H1 (cell line): ENCODE measurements around the gene PLTP. TPM values are rescaled to one million over a fixed set of nuclear protein-coding genes. Genes with fewer than 3 reads are reported as not detected.

Experiments used
- CTCF ChIA-PET: fragments of 300-600 bp; sonication (Branson Sonifier 250); formaldehyde crosslinking; loops from one replicate; lab custom pipeline; 2021; ENCODE audit not compliant: partially characterized antibody; lab: Charles Lee
- POLR2A ChIA-PET: fragments of 300-600 bp; sonication (Branson Sonifier 250); formaldehyde crosslinking; loops from one replicate; lab custom pipeline; 2021; ENCODE audit warnings: inconsistent platforms; ENCODE audit not compliant: partially characterized antibody; lab: Charles Lee
- DNase-seq, 2 experiments: peaks; one replicate each; pipeline versions ENCODE4 v3.0.0 to v3.0.0-alpha.2; 2010 to 2022; ENCODE audit warnings: low spot score in 2 of 2, low read depth in 1 of 2, mixed read lengths in 1 of 2
- FAIRE-seq: peaks from 2 replicates; lab custom pipeline; 2011; peaks lifted over from hg19 to GRCh38; lab: Jason Lieb, UNC
- H2AFZ ChIP-seq: 2 replicates; pipeline ENCODE4 v1.8.1; 2012; ENCODE audit warnings: low read length, inconsistent platforms
- H2AK5ac ChIP-seq: 2 replicates; pipeline ENCODE4 v1.6.1; 2013; ENCODE audit warnings: low read depth, low read length
- H2BK120ac ChIP-seq: replicated peaks from 2 replicates; pipeline ENCODE3; 2013; ENCODE audit warnings: low read depth, low read length, inconsistent platforms
- H2BK12ac ChIP-seq: 2 replicates; pipeline ENCODE4 v1.6.1; 2013; ENCODE audit warnings: low read depth, low read length
- H2BK15ac ChIP-seq: 2 replicates; pipeline ENCODE4 v1.6.1; 2013; ENCODE audit warnings: low read length
- H2BK20ac ChIP-seq: 2 replicates; pipeline ENCODE4 v1.6.1; 2013; ENCODE audit warnings: low read length
- H2BK5ac ChIP-seq: 2 replicates; pipeline ENCODE4 v1.6.1; 2013; ENCODE audit warnings: low read depth, low read length
- H3K14ac ChIP-seq: 2 replicates; pipeline ENCODE4 v1.6.1; 2013; ENCODE audit warnings: inconsistent platforms; ENCODE audit not compliant: insufficient read length
- H3K18ac ChIP-seq: 2 replicates; pipeline ENCODE4 v1.6.1; 2013; ENCODE audit warnings: low read length; ENCODE audit errors: extremely low read depth
- H3K23ac ChIP-seq: 2 replicates; pipeline ENCODE4 v1.6.1; 2013; ENCODE audit warnings: inconsistent platforms; ENCODE audit not compliant: insufficient read length
- H3K23me2 ChIP-seq: 2 replicates; pipeline ENCODE4 v1.6.1; 2013; ENCODE audit warnings: low read depth, low read length
- H3K27ac ChIP-seq: 2 replicates; pipeline ENCODE4 v1.6.1; 2011; ENCODE audit warnings: low read depth, low read length, inconsistent platforms
- H3K27me3 ChIP-seq, 4 experiments: replicated peaks in 1 of 4; 1 replicate in 1 of 4; 2 replicates in 3 of 4; pipeline versions ENCODE4 v1.6.1 to v1.8.1; 2011 to 2013; ENCODE audit warnings: low read length in 3 of 4, mild to moderate bottlenecking in 3 of 4, inconsistent platforms in 2 of 4, mixed read lengths in 2 of 4, moderate library complexity in 1 of 4; ENCODE audit not compliant: control insufficient read depth in 3 of 4, insufficient read depth in 3 of 4; ENCODE audit errors: extremely low read depth in 1 of 4
- H3K36me3 ChIP-seq, 4 experiments: 2 replicates each; pipeline versions ENCODE4 v1.6.1 to v1.8.1; 2011 to 2013; ENCODE audit warnings: mild to moderate bottlenecking in 4 of 4, low read length in 3 of 4, moderate library complexity in 2 of 4, control low read depth in 1 of 4, inconsistent platforms in 1 of 4; ENCODE audit not compliant: insufficient read depth in 4 of 4, control insufficient read depth in 2 of 4
- H3K4ac ChIP-seq: replicated peaks from 2 replicates; pipeline ENCODE3; 2013; ENCODE audit warnings: low read length, low read depth, mixed read lengths, inconsistent platforms; ENCODE audit not compliant: insufficient read length
- H3K4me1 ChIP-seq, 4 experiments: replicated peaks in 1 of 4; 1 replicate in 1 of 4; 2 replicates in 3 of 4; pipeline versions ENCODE4 v1.6.1 to v1.8.1; 2011 to 2013; ENCODE audit warnings: low read length in 3 of 4, inconsistent platforms in 2 of 4, mixed read lengths in 1 of 4; ENCODE audit not compliant: insufficient read depth in 4 of 4, control insufficient read depth in 3 of 4
- H3K4me2 ChIP-seq, 2 experiments: 2 replicates each; pipeline versions ENCODE4 v1.6.1 to v1.8.1; 2011 to 2013; ENCODE audit warnings: low read depth in 2 of 2, low read length in 2 of 2, control low read depth in 1 of 2, inconsistent platforms in 1 of 2, mild to moderate bottlenecking in 1 of 2; ENCODE audit not compliant: insufficient read depth in 1 of 2
- H3K4me3 ChIP-seq, 4 experiments: fragments of 200-600, 300-600 bp in 1 of 4; sonication (generic), shearing (Covaris generic), sonication (Bioruptor Twin) in 1 of 4; 2 replicates each; pipeline versions ENCODE4 v1.5.1 to v1.8.1; 2011 to 2016; ENCODE audit warnings: low read length in 4 of 4, low read depth in 3 of 4, control low read depth in 2 of 4, inconsistent platforms in 2 of 4, mild to moderate bottlenecking in 2 of 4, mixed read lengths in 1 of 4, moderate library complexity in 1 of 4; ENCODE audit not compliant: insufficient read depth in 2 of 4; ENCODE audit errors: extremely low read depth in 1 of 4
- H3K56ac ChIP-seq: replicated peaks from 2 replicates; pipeline ENCODE3; 2013; ENCODE audit warnings: low read depth, mild to moderate bottlenecking, mixed read lengths, low read length, inconsistent platforms; ENCODE audit not compliant: insufficient read length
- H3K79me1 ChIP-seq: 2 replicates; pipeline ENCODE4 v1.6.1; 2013; ENCODE audit warnings: low read depth, low read length, control low read depth
- H3K79me2 ChIP-seq, 2 experiments: 2 replicates each; pipeline versions ENCODE4 v1.6.1 to v1.8.1; 2012 to 2013; ENCODE audit warnings: low read length in 2 of 2, mild to moderate bottlenecking in 2 of 2, inconsistent platforms in 1 of 2; ENCODE audit not compliant: insufficient read depth in 2 of 2, control insufficient read depth in 1 of 2
- H3K9ac ChIP-seq, 4 experiments: replicated peaks in 1 of 4; 1 replicate in 1 of 4; 2 replicates in 3 of 4; pipeline versions ENCODE4 v1.6.1 to v1.8.1; 2011 to 2013; ENCODE audit warnings: low read depth in 3 of 4, low read length in 3 of 4, control low read depth in 2 of 4, mild to moderate bottlenecking in 2 of 4, moderate library complexity in 2 of 4, inconsistent platforms in 1 of 4; ENCODE audit errors: extremely low read depth in 1 of 4
- H3K9me3 ChIP-seq, 2 experiments: 2 replicates each; pipeline versions ENCODE4 v1.6.1 to v1.8.1; 2012 to 2013; ENCODE audit warnings: mild to moderate bottlenecking in 2 of 2, moderate library complexity in 2 of 2, control low read depth in 1 of 2, inconsistent platforms in 1 of 2, low read depth in 1 of 2, low read length in 1 of 2, mixed read lengths in 1 of 2; ENCODE audit not compliant: insufficient read depth in 2 of 2
- H4K20me1 ChIP-seq, 2 experiments: replicated peaks in 1 of 2; 2 replicates each; pipeline versions ENCODE3 to v1.8.1; 2011 to 2013; ENCODE audit warnings: inconsistent platforms in 2 of 2, low read length in 2 of 2, mild to moderate bottlenecking in 1 of 2; ENCODE audit not compliant: insufficient read depth in 2 of 2, control insufficient read depth in 1 of 2
- H4K5ac ChIP-seq: 2 replicates; pipeline ENCODE4 v1.6.1; 2013; ENCODE audit warnings: low read length, low read depth, mixed read lengths, inconsistent platforms; ENCODE audit not compliant: insufficient read length
- H4K8ac ChIP-seq: 2 replicates; pipeline ENCODE4 v1.8.0; 2013; ENCODE audit warnings: mild to moderate bottlenecking, moderate library complexity, low read length, inconsistent platforms; ENCODE audit not compliant: insufficient read depth; ENCODE audit errors: extremely low read depth
- H4K91ac ChIP-seq: replicated peaks from 2 replicates; pipeline ENCODE3; 2013; ENCODE audit warnings: low read length, mixed read lengths, inconsistent platforms; ENCODE audit not compliant: insufficient read length
- BCL11A ChIP-seq, 2 experiments: IDR thresholded peaks; one replicate each; pipeline ENCODE4 v1.6.1; 2011; ENCODE audit warnings: low read depth in 2 of 2, low read length in 2 of 2, mild to moderate bottlenecking in 2 of 2
- BRCA1 ChIP-seq: IDR thresholded peaks from 2 replicates; pipeline ENCODE4 v1.6.1; 2012; ENCODE audit warnings: low read depth, low read length, improper control_type of control experiment
- EZH2 ChIP-seq: fragments of 200-600 bp; sonication (generic); IDR thresholded peaks from 2 replicates; pipeline ENCODE4 v1.7.1; 2012; ENCODE audit warnings: low read depth, mild to moderate bottlenecking, moderate library complexity, low read length, inconsistent platforms; ENCODE audit not compliant: severe bottlenecking
- GTF2F1 ChIP-seq: IDR thresholded peaks from 2 replicates; pipeline ENCODE4 v1.6.1; 2012; ENCODE audit warnings: low read depth, low read length, improper control_type of control experiment, borderline replicate concordance
- KDM1A ChIP-seq: fragments of 200-600, 300-600 bp; sonication (generic); IDR thresholded peaks from 2 replicates; pipeline ENCODE4 v1.7.1; 2016; ENCODE audit warnings: mild to moderate bottlenecking, low read length, borderline replicate concordance
- KDM4A ChIP-seq: IDR thresholded peaks from one replicate; pipeline ENCODE4 v1.7.1; 2012; ENCODE audit warnings: low read depth, mild to moderate bottlenecking, moderate library complexity, low read length, inconsistent platforms; ENCODE audit not compliant: severe bottlenecking
- MAX ChIP-seq: IDR thresholded peaks from 2 replicates; pipeline ENCODE4 v1.6.1; 2012; ENCODE audit warnings: inconsistent platforms
- RNF2 ChIP-seq: fragments of 200-900, 300-1000 bp; sonication (generic); IDR thresholded peaks from 2 replicates; pipeline ENCODE4 v1.7.1; 2016; ENCODE audit warnings: borderline replicate concordance, low read depth, mild to moderate bottlenecking, antibody characterized with exemption, low read length; ENCODE audit not compliant: poor library complexity, severe bottlenecking; ENCODE audit errors: missing control alignments
- SRF ChIP-seq: IDR thresholded peaks from 2 replicates; pipeline ENCODE4 v1.6.1; 2011; ENCODE audit warnings: mild to moderate bottlenecking, low read depth, low read length, moderate library complexity
- TAF1 ChIP-seq: IDR thresholded peaks from 2 replicates; pipeline ENCODE4 v1.6.1; 2011; ENCODE audit warnings: mild to moderate bottlenecking, low read depth, low read length
- TBP ChIP-seq: IDR thresholded peaks from 2 replicates; pipeline ENCODE4 v1.6.1; 2011; ENCODE audit warnings: low read depth, low read length, improper control_type of control experiment
- ZNF274 ChIP-seq: IDR thresholded peaks from 2 replicates; pipeline ENCODE4 v1.7.0; 2012; ENCODE audit warnings: low read length, borderline replicate concordance; ENCODE audit errors: extremely low read depth
- WGBS, 2 experiments: shearing (Covaris generic) in 1 of 2; methylation state at CpG; one replicate each; pipeline versions ENCODE4 v1.1.6 to v1.1.7; 2013 to 2015; ENCODE audit warnings: low lambda C conversion rate in 2 of 2, mixed read lengths in 2 of 2, inconsistent platforms in 1 of 2, low coverage in 1 of 2, missing lambda C conversion rate in 1 of 2; ENCODE audit not compliant: insufficient replicate concordance in 2 of 2, insufficient coverage in 1 of 2, insufficient read length in 1 of 2; ENCODE audit errors: extremely low coverage in 1 of 2, missing lambda C conversion rate in 1 of 2; 5-methylcytosine and 5-hydroxymethylcytosine counted together
- polyA plus RNA-seq, 7 experiments: library from polyadenylated mRNA; depleted of rRNA in 3 of 7; stranded (reverse) in 5 of 7; unstranded in 2 of 7; fragments of >200 nt in 5 of 7; fragments of 200-250 nt in 2 of 7; gene quantifications; 1 replicate in 5 of 7; 2 replicates in 1 of 7; 4 replicates in 1 of 7; pipeline versions ENCODE4 v1.2.1 to v1.2.3, GENCODE V29; 2011 to 2013; ENCODE audit warnings: missing spikeins in 2 of 7, mixed read lengths in 2 of 7
- total RNA-seq: library from RNA; stranded (reverse); fragmentation: NEBNext Ultra II Directional; extraction: Animal tissue kit (Norgen Biotek cat#: 25700); gene quantifications from 2 replicates; pipeline ENCODE4 v1.2.1, GENCODE V29; 2021

Gene PLTP
- total and polyA plus RNA-seq, 2 of the 8 experiments (the other 6 are each of a cell fraction or from before 2014, with no cell fraction given) = 120 to 194 TPM

GRCh38 chr20:45934046-45934585, 22.2 kb upstream of the PLTP start:
- Histone ChIP-seq H3K27me3 (no peaks in the 10 kb centered on the region), H4K20me1 (no peaks in the 10 kb centered on the region), H3K27ac (peak overlapping the region; percentile 100), H4K5ac (peak overlapping the region; percentile 96), H3K4me3 (peak overlapping the region; percentile 66 to 91 (median 79)), H3K4me2 (peak overlapping the region; percentile 66 to 73), H4K91ac (peak overlapping the region; percentile 99), H4K8ac (peak overlapping the region; percentile 100), H3K4me1 (peaks cover 5 to 31% (median 14%) of the 10 kb centered on the region in 4 experiments), H3K56ac (peak overlapping the region; percentile 95), H3K36me3 (peaks cover under 1 to 9% (median 5%) of the 10 kb centered on the region in 4 experiments; a peak in 5 of 8 replicates), H2BK120ac (peak overlapping the region; percentile 67), H3K23ac (no peak overlapping the region), H2BK20ac (no peak overlapping the region), H2BK5ac (peak overlapping the region; percentile 96), H2BK15ac (no peak overlapping the region; the same call in 1 of the 2 replicates), H3K23me2 (peaks cover 3% of the 10 kb centered on the region; the same call in 1 of the 2 replicates), H2AFZ (no peak overlapping the region; the same call in 1 of the 2 replicates), H3K79me2 (peaks cover 0 to 22% of the 10 kb centered on the region in 2 experiments; a peak in 2 of 4 replicates), H2BK12ac (no peak overlapping the region; the same call in 1 of the 2 replicates), H2AK5ac (no peak overlapping the region), H3K79me1 (no peaks in the 10 kb centered on the region; the same call in 1 of the 2 replicates), H3K4ac (peak overlapping the region; percentile 82), H3K9me3 (no peaks in the 10 kb centered on the region), H3K18ac (peak overlapping the region; percentile 99), H3K14ac (no peak overlapping the region), H3K9ac (peak overlapping the region; percentile 87 to 100 (median 100))
- WGBS, 2 experiments = 1% methylated on average over 29 of the region's 34 CpGs; no CpG with 5 or more reads in 1 of the 2 experiments
- FAIRE-seq (no peak), DNase-seq (peak in 1 of 2 experiments; percentile 57)
- ChIA-PET CTCF (interaction anchor here (0.8 to 2.9 kb wide), 10 partner anchors 15 to 134 kb away, joined by 3 to 12 read pairs (median 4); partner anchors contain the start of gene UBE2C), POLR2A (interaction anchor here (0.6 to 18.4 kb wide), 38 partner anchors 12 to 641 kb away, joined by 3 to 283 read pairs (median 6); partner anchors contain the start of genes ACOT8, CTSA, NEURL2 and PLTP)
- TF ChIP-seq TAF1 (no peak), KDM4A (no peak), GTF2F1 (no peak), SRF (no peak), BRCA1 (no peak), ZNF274 (no peak), TBP (no peak), KDM1A (peak; percentile 27; the same call in 1 of the 2 replicates), MAX (no peak), EZH2 (no peak), RNF2 (no peak), BCL11A (IDR thresholded peaks at IDR 0.05; ENCODE audit: low read depth in 2 of 2, low read length in 2 of 2) (no peak)
